ENCODE data around the gene TMEM232.

The TMEM232 gene

DNA sequence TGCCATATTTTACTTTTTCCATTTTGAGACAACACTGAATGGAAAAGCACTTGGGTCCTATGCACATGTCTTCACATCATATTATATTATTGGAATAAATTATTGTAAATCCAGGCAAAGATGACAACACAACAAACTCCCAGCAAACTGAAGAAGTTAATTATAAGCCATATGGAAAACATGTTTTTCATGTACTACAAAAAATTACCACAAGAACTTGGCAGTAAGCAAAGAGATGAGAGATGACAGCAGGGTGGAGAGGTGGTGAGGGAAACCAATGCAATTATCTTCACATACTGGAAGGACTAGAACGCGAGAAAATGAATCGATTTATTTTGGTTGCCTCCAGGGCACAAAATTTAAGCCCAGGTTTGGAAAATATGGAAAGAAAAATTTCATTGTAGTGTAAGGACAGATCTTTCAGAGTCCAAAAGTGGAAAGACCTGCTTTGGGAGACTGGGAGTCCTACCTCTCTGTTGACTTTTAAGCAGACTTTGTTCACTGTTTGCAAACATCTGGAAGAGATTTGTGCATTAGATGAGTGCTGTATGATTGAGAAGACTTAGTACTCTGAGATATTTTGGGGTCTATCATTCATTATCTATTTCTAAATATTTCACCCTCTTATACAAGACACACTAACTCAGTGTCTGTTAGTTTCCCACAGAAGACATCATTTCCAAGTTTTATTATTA is 138.0 kb downstream of the TMEM232 start:
- Histone ChIP-seq H3K4me3 (ENCODE audit: low read length in 2 of 2) (no peak overlapping the region), H3K9me3 (ENCODE audit: control insufficient read depth in 2 of 2, low read length in 2 of 2) (no peaks in the 10 kb centered on the region), H3K27ac (ENCODE audit: low read depth in 2 of 2, low read length in 2 of 2) (no peak overlapping the region), H3K36me3 (ENCODE audit: control insufficient read depth in 2 of 2, insufficient read depth in 2 of 2, low read length in 2 of 2) (no peaks in the 10 kb centered on the region), H3K9ac (ENCODE audit: low read depth in 1 of 2, low read length in 2 of 2) (no peak overlapping the region), H3K27me3 (ENCODE audit: control insufficient read depth in 2 of 2, insufficient read depth in 2 of 2, low read length in 2 of 2) (no peaks in the 10 kb centered on the region), H3K4me1 (ENCODE audit: control insufficient read depth in 2 of 2, insufficient read depth in 2 of 2, low read length in 2 of 2) (no peaks in the 10 kb centered on the region)

DNA sequence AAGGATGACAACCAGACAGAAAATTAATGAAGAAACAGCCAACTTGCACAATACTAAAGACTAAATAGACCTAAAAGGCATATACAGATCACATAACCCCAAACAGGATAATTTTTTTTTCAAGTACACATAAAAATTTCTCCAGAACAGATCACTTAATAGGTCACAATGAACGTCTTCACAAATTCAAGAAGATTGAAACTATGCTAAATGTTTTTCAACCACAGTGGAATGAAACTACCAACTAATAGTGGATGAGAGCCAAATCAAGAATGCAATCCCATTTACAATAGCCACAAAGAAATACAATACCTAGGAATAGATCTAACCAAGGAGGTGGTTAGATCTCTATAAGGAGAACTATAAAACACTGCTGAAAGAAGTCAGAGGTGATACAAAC is 145.8 kb downstream of the TMEM232 start:
- Histone ChIP-seq H3K27ac (ENCODE audit: low read depth in 2 of 2, low read length in 2 of 2) (no peak overlapping the region), H3K9me3 (ENCODE audit: control insufficient read depth in 2 of 2, low read length in 2 of 2) (no peaks in the 10 kb centered on the region), H3K4me3 (ENCODE audit: low read length in 2 of 2) (no peak overlapping the region), H3K9ac (ENCODE audit: low read depth in 1 of 2, low read length in 2 of 2) (no peak overlapping the region), H3K36me3 (ENCODE audit: control insufficient read depth in 2 of 2, insufficient read depth in 2 of 2, low read length in 2 of 2) (no peaks in the 10 kb centered on the region), H3K4me1 (ENCODE audit: control insufficient read depth in 2 of 2, insufficient read depth in 2 of 2, low read length in 2 of 2) (no peaks in the 10 kb centered on the region), H3K27me3 (ENCODE audit: control insufficient read depth in 2 of 2, insufficient read depth in 2 of 2, low read length in 2 of 2) (no peaks in the 10 kb centered on the region)

DNA sequence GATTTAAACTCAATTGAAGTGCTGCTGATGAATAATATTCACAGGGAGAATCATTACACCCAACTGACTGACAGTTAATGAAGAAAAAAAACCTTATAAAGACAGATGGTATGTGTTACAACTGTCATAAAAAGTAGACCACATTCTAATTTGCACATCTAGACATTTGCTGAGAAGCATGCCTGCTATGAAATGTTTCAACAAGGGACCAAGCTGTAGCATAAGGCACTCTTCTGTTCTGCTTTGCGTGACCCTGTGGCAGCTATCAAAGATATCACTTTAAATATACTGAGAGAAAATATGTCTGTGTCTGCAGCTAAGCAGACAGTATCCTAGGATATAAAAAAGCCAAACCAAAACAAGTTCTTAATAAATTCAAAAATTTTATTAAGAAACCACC is 153.7 kb downstream of the TMEM232 start:
- Histone ChIP-seq H3K36me3 (ENCODE audit: control insufficient read depth in 2 of 2, insufficient read depth in 2 of 2, low read length in 2 of 2) (no peaks in the 10 kb centered on the region), H3K9me3 (ENCODE audit: control insufficient read depth in 2 of 2, low read length in 2 of 2) (no peaks in the 10 kb centered on the region), H3K27me3 (ENCODE audit: control insufficient read depth in 2 of 2, insufficient read depth in 2 of 2, low read length in 2 of 2) (no peaks in the 10 kb centered on the region), H3K4me3 (ENCODE audit: low read length in 2 of 2) (no peak overlapping the region), H3K4me1 (ENCODE audit: control insufficient read depth in 2 of 2, insufficient read depth in 2 of 2, low read length in 2 of 2) (no peaks in the 10 kb centered on the region), H3K9ac (ENCODE audit: low read depth in 1 of 2, low read length in 2 of 2) (no peak overlapping the region), H3K27ac (ENCODE audit: low read depth in 2 of 2, low read length in 2 of 2) (no peak overlapping the region)

DNA sequence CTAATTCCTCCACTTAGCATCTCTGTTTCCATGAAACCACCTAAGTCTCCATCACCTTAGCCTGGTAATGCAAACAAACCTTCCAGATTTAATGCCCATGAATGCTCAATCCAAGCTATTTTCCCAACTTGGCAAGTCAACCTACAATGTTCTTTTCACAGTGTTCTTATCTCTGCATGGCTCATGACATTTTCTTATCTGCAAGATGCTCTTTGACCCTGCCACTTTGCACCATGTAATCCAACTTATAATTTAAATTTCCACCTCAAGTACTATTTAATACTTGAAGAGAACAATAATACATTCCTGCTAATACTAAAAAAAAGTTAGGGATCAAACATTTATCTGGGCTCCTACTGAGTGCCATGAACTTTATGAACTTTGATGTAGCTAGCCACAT is 164.3 kb downstream of the TMEM232 start:
- Histone ChIP-seq H3K27me3 (ENCODE audit: control insufficient read depth in 2 of 2, insufficient read depth in 2 of 2, low read length in 2 of 2) (no peaks in the 10 kb centered on the region), H3K9me3 (ENCODE audit: control insufficient read depth in 2 of 2, low read length in 2 of 2) (no peaks in the 10 kb centered on the region), H3K27ac (ENCODE audit: low read depth in 2 of 2, low read length in 2 of 2) (no peak overlapping the region), H3K4me3 (ENCODE audit: low read length in 2 of 2) (no peak overlapping the region), H3K4me1 (ENCODE audit: control insufficient read depth in 2 of 2, insufficient read depth in 2 of 2, low read length in 2 of 2) (no peaks in the 10 kb centered on the region), H3K9ac (ENCODE audit: low read depth in 1 of 2, low read length in 2 of 2) (no peak overlapping the region), H3K36me3 (ENCODE audit: control insufficient read depth in 2 of 2, insufficient read depth in 2 of 2, low read length in 2 of 2) (no peaks in the 10 kb centered on the region)

DNA sequence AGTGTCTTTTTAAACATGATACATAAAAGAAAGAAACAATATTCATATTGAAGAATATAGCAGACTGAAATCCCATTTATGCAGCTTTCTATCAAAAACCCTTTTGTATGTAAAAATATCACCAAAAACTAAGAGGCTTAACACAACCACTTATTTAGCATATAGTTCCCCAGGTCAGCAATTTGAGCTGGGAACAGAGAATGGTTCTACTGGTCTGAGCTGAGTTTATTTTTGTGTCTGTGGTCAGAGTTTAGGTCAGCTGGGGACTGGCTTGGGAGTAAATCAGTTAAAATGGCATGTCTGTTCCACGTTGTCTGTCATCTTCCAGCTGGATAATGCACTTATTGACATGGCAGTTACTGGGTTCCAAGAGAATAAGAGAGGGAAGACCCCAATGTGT is 165.0 kb downstream of the TMEM232 start:
- Histone ChIP-seq H3K36me3 (ENCODE audit: control insufficient read depth in 2 of 2, insufficient read depth in 2 of 2, low read length in 2 of 2) (no peaks in the 10 kb centered on the region), H3K9me3 (ENCODE audit: control insufficient read depth in 2 of 2, low read length in 2 of 2) (no peaks in the 10 kb centered on the region), H3K4me1 (ENCODE audit: control insufficient read depth in 2 of 2, insufficient read depth in 2 of 2, low read length in 2 of 2) (no peaks in the 10 kb centered on the region), H3K9ac (ENCODE audit: low read depth in 1 of 2, low read length in 2 of 2) (no peak overlapping the region), H3K27ac (ENCODE audit: low read depth in 2 of 2, low read length in 2 of 2) (no peak overlapping the region), H3K27me3 (ENCODE audit: control insufficient read depth in 2 of 2, insufficient read depth in 2 of 2, low read length in 2 of 2) (no peaks in the 10 kb centered on the region), H3K4me3 (ENCODE audit: low read length in 2 of 2) (no peak overlapping the region)

DNA sequence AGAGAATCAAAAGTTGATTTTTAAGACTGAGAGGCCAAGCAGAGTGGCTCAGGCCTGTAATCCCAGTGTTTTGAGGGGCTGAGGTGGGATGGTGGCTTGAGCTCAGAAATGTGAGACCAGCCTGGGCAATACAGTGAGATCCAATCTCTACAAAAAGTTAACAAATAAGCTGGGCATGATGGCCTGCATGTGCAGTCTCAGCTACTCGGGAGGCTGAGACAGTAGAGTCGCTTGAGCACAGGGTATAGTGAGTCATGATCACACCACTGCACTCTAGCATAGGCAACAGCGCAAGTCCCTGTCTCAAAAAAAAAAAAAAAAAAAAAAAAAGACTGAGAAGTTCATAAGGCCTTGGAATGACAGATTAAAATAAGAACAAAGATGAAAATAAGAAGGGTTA is 177.2 kb downstream of the TMEM232 start:
- no peak overlapping the region for H3K27ac ChIP-seq (ENCODE audit: low read depth in 2 of 2, low read length in 2 of 2)
- H3K4me3 ChIP-seq (ENCODE audit: low read length in 2 of 2): no peak overlapping the region
- no peaks in the 10 kb centered on the region for H3K4me1 ChIP-seq (ENCODE audit: control insufficient read depth in 2 of 2, insufficient read depth in 2 of 2, low read length in 2 of 2)
- H3K27me3 ChIP-seq (ENCODE audit: control insufficient read depth in 2 of 2, insufficient read depth in 2 of 2, low read length in 2 of 2): no peaks in the 10 kb centered on the region
- no peaks in the 10 kb centered on the region for H3K9me3 ChIP-seq (ENCODE audit: control insufficient read depth in 2 of 2, low read length in 2 of 2)
- H3K9ac ChIP-seq (ENCODE audit: low read depth in 1 of 2, low read length in 2 of 2): no peak overlapping the region
- no peaks in the 10 kb centered on the region for H3K36me3 ChIP-seq (ENCODE audit: control insufficient read depth in 2 of 2, insufficient read depth in 2 of 2, low read length in 2 of 2)

DNA sequence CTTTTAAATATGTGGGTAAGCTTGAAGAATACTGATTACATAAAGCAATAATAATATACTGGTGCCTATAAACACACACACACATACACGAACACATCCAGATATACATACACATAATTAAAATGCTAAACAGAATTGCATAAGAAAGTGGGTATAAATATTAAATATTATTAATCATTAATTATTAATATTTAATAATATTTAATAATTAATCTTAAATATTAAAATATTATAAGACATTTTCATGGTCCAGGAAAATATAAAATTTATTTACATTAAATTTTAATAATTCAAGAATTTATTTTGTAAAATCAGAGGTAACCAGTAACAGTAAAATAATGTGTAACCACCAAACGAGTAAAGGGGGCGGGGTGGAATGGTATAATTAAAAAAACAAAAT is 178.3 kb downstream of the TMEM232 start:
- Histone ChIP-seq H3K27me3 (ENCODE audit: control insufficient read depth in 2 of 2, insufficient read depth in 2 of 2, low read length in 2 of 2) (no peaks in the 10 kb centered on the region), H3K9ac (ENCODE audit: low read depth in 1 of 2, low read length in 2 of 2) (no peak overlapping the region), H3K4me3 (ENCODE audit: low read length in 2 of 2) (no peak overlapping the region), H3K36me3 (ENCODE audit: control insufficient read depth in 2 of 2, insufficient read depth in 2 of 2, low read length in 2 of 2) (no peaks in the 10 kb centered on the region), H3K27ac (ENCODE audit: low read depth in 2 of 2, low read length in 2 of 2) (no peak overlapping the region), H3K4me1 (ENCODE audit: control insufficient read depth in 2 of 2, insufficient read depth in 2 of 2, low read length in 2 of 2) (no peaks in the 10 kb centered on the region), H3K9me3 (ENCODE audit: control insufficient read depth in 2 of 2, low read length in 2 of 2) (no peaks in the 10 kb centered on the region)

DNA sequence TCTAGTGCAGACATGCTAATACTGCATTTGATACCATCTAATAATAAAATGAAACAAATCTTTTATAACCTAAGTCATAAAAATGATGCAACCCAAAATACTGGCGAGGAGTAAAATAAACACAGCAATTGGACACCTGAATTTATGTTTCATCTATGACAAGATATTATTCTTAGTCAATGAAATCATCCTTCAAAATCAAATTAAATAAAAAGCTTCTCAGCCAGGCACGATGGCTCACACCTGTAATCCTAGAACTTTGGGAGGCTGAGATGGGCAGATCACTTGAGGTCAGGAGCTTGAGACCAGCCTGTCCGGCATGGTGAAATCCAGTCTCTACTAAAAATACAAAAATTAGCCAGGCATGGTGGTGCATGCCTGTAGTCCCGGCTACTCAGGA is 179.0 kb downstream of the TMEM232 start:
- Histone ChIP-seq H3K4me3 (ENCODE audit: low read length in 2 of 2) (no peak overlapping the region), H3K27ac (ENCODE audit: low read depth in 2 of 2, low read length in 2 of 2) (no peak overlapping the region), H3K36me3 (ENCODE audit: control insufficient read depth in 2 of 2, insufficient read depth in 2 of 2, low read length in 2 of 2) (no peaks in the 10 kb centered on the region), H3K4me1 (ENCODE audit: control insufficient read depth in 2 of 2, insufficient read depth in 2 of 2, low read length in 2 of 2) (no peaks in the 10 kb centered on the region), H3K27me3 (ENCODE audit: control insufficient read depth in 2 of 2, insufficient read depth in 2 of 2, low read length in 2 of 2) (no peaks in the 10 kb centered on the region), H3K9me3 (ENCODE audit: control insufficient read depth in 2 of 2, low read length in 2 of 2) (no peaks in the 10 kb centered on the region), H3K9ac (ENCODE audit: low read depth in 1 of 2, low read length in 2 of 2) (no peak overlapping the region)

DNA sequence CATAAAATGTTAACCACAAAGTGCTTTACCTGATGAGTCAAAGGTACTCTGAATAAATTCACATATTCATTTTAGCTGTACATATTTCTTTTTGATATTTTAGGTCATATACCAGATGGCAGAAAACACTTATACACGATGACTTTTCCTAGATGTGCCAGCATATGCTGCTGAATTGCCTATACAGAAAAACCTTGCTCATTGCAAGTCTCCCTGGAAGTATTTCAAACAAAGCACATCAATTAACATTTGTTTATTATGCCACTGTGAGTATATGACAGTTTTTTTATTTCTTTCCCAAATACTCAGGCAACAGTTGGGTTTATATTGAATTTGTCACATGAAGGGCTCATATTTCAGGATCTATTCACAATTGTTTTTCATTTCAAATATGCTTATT is 180.8 kb downstream of the TMEM232 start:
- no peak overlapping the region for H3K9ac ChIP-seq (ENCODE audit: low read depth in 1 of 2, low read length in 2 of 2)
- H3K9me3 ChIP-seq (ENCODE audit: control insufficient read depth in 2 of 2, low read length in 2 of 2): no peaks in the 10 kb centered on the region
- no peaks in the 10 kb centered on the region for H3K36me3 ChIP-seq (ENCODE audit: control insufficient read depth in 2 of 2, insufficient read depth in 2 of 2, low read length in 2 of 2)
- H3K4me1 ChIP-seq (ENCODE audit: control insufficient read depth in 2 of 2, insufficient read depth in 2 of 2, low read length in 2 of 2): no peaks in the 10 kb centered on the region
- H3K27me3 ChIP-seq (ENCODE audit: control insufficient read depth in 2 of 2, insufficient read depth in 2 of 2, low read length in 2 of 2): no peaks in the 10 kb centered on the region
- H3K4me3 ChIP-seq (ENCODE audit: low read length in 2 of 2): no peak overlapping the region
- no peak overlapping the region for H3K27ac ChIP-seq (ENCODE audit: low read depth in 2 of 2, low read length in 2 of 2)

DNA sequence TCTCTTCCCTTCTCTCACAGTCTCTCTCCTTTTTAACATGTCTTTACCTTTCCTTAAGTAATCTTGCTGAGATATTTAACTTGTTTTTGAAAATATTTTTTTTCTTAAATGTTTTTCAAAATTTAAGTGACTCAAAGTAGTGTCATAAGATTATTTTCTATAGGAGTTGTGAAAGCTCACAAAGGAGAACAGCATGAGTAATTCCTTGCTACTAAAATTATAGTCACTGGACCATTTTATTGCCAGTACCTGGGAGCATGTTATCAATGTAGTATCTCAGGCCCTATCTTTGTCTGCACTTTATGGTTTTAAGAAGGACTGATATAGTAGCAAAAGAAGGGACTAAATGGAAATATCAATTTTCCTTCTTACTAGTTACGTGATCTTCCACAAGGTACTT is 181.9 kb downstream of the TMEM232 start:
- Histone ChIP-seq H3K4me3 (ENCODE audit: low read length in 2 of 2) (no peak overlapping the region), H3K27ac (ENCODE audit: low read depth in 2 of 2, low read length in 2 of 2) (no peak overlapping the region), H3K9ac (ENCODE audit: low read depth in 1 of 2, low read length in 2 of 2) (no peak overlapping the region), H3K9me3 (ENCODE audit: control insufficient read depth in 2 of 2, low read length in 2 of 2) (no peaks in the 10 kb centered on the region), H3K27me3 (ENCODE audit: control insufficient read depth in 2 of 2, insufficient read depth in 2 of 2, low read length in 2 of 2) (no peaks in the 10 kb centered on the region), H3K4me1 (ENCODE audit: control insufficient read depth in 2 of 2, insufficient read depth in 2 of 2, low read length in 2 of 2) (no peaks in the 10 kb centered on the region), H3K36me3 (ENCODE audit: control insufficient read depth in 2 of 2, insufficient read depth in 2 of 2, low read length in 2 of 2) (no peaks in the 10 kb centered on the region)

DNA sequence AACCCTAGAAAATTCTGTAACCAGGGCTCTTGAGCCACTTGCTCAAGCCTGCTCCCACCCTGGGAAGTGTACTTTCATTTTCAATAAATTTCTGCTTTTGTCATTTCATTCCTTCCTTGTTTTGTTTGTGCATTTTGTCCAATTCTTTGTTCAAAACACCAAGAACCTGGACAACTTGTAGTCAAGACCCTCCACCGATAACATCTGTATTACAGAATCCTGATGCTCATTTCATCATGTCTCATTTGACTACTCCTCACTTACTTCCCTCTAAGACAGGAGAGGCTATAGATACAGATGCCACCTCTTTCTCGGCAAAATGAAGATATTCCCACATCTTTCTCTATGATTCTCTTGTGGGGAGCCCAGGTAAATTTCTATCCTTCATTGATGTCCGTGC is 183.5 kb downstream of the TMEM232 start:
- Histone ChIP-seq H3K27ac (ENCODE audit: low read depth in 2 of 2, low read length in 2 of 2) (no peak overlapping the region), H3K27me3 (ENCODE audit: control insufficient read depth in 2 of 2, insufficient read depth in 2 of 2, low read length in 2 of 2) (no peaks in the 10 kb centered on the region), H3K9me3 (ENCODE audit: control insufficient read depth in 2 of 2, low read length in 2 of 2) (no peaks in the 10 kb centered on the region), H3K36me3 (ENCODE audit: control insufficient read depth in 2 of 2, insufficient read depth in 2 of 2, low read length in 2 of 2) (no peaks in the 10 kb centered on the region), H3K9ac (ENCODE audit: low read depth in 1 of 2, low read length in 2 of 2) (no peak overlapping the region), H3K4me3 (ENCODE audit: low read length in 2 of 2) (no peak overlapping the region), H3K4me1 (ENCODE audit: control insufficient read depth in 2 of 2, insufficient read depth in 2 of 2, low read length in 2 of 2) (no peaks in the 10 kb centered on the region)

Measured in mucosa of rectum (tissue), 2 donors.